Measurements from ENCODE around the gene LBX2. TPM values are rescaled to one million over a fixed set of nuclear protein-coding genes. Genes with fewer than 3 reads are reported as not detected.
A peak's percentile ranks its signal among the peaks of the same experiment; 100 is the strongest.

Gene LBX2
- total and polyA plus RNA-seq, 10 of the 15 experiments (the other 5 are each of a cell fraction or from before 2014, with no cell fraction given): 0.08 to 4.0 (median 0.27) TPM

DNA sequence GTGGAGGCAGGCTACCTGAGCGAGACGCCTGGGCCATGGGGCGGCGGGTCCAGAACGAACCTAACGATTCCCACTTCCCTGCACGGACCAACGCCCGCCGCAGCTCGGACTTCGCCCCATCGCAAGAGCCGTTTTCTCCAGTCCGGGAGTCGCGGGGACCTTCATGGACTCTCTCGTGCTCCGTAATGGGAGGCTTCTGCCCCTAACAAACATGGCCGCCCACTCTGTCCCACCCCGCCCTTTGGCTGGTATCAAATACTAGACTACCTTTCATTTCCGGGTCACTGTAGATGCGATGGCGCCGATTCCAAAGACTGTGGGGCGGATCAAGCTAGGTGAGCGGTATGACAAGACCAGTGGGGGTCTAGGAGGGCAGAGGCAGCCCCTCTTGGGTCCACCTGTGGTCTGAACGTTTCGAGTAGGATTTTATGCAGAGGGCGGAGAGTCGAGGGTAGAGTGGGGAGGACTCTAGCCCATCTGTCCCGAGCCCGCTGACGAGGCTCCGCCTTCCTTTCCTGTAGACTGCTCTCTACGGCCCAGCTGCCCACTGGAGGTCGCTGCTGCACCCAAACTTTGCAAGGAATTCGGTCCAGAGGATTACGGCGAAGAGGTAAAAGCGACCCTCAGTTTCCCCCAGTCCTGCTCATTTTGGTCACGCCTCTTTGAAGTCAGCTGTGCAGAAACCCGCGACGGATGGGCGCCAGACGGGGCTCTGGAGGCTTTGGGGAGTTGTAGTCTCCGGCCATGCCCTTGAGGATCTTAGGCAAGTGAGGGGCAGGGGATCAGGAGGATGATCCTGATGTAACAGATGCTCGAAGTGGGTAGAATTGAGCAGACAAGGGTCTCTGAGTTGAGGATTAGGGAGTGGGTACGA, 16.4 kb downstream of the LBX2 start, which contains the start of the genes CCDC142 and TTC31 (continued):
- TF ChIP-seq BACH1 (IDR thresholded peaks at IDR 0.05; ENCODE audit: borderline replicate concordance): no peak; the same call in 1 of the 2 replicates
- peak; percentile 78; the same call in 1 of the 2 replicates for TF ChIP-seq TARDBP (IDR thresholded peaks at IDR 0.05; ENCODE audit: borderline replicate concordance)
- TF ChIP-seq SRF (IDR thresholded peaks at IDR 0.05; ENCODE audit: low read depth in 2 of 2, low read length in 2 of 2): 0 out of 4 replicates have a peak, but pooled peaks of 1 of the 2 experiments have one; percentile 27
- no peak for TF ChIP-seq EGR1 (IDR thresholded peaks at IDR 0.05; ENCODE audit: borderline replicate concordance in 1 of 2, low read depth in 2 of 2, low read length in 2 of 2)
- TF ChIP-seq HDGF (IDR thresholded peaks at IDR 0.05): no peak
- no peak for TF ChIP-seq NFXL1 (IDR thresholded peaks at IDR 0.05; ENCODE audit: borderline replicate concordance)
- peak; percentile 84; the same call in 1 of the 2 replicates for TF ChIP-seq SMAD5 (IDR thresholded peaks at IDR 0.05; ENCODE audit: low read depth)
- TF ChIP-seq PML (IDR thresholded peaks at IDR 0.05; ENCODE audit: low read length): no peak
- no peak for TF ChIP-seq DPF2 (IDR thresholded peaks at IDR 0.05)
- TF ChIP-seq CREM (IDR thresholded peaks at IDR 0.05; ENCODE audit: low read depth): peak; percentile 67
- no peak; a peak in 1 of 4 replicates for TF ChIP-seq BHLHE40 (IDR thresholded peaks at IDR 0.05; ENCODE audit: borderline replicate concordance in 1 of 2, low read depth in 2 of 2, low read length in 1 of 2)
- TF ChIP-seq NR2C2 (IDR thresholded peaks at IDR 0.05; ENCODE audit: borderline replicate concordance, control insufficient read depth, insufficient read length, low read depth): peak; percentile 80
- no peak for TF ChIP-seq WRNIP1 (IDR thresholded peaks at IDR 0.05; ENCODE audit: borderline replicate concordance, low read depth, low read length)
- TF ChIP-seq POLR2AphosphoS5 (IDR thresholded peaks at IDR 0.05; ENCODE audit: low read length): peak; percentile 85
- no peak for TF ChIP-seq HDAC6 (IDR thresholded peaks at IDR 0.05; ENCODE audit: unreplicated experiment)
- TF ChIP-seq SREBF1 (IDR thresholded peaks at IDR 0.05; ENCODE audit: low read length): peak; percentile 79
- TF ChIP-seq ASH2L (IDR thresholded peaks at IDR 0.05; ENCODE audit: borderline replicate concordance, low read depth): peak; percentile 68; the same call in 1 of the 2 replicates
- no peak for TF ChIP-seq NFYA (IDR thresholded peaks at IDR 0.05; ENCODE audit: borderline replicate concordance, low read depth, low read length)
- peak; percentile 87; the same call in 1 of the 2 replicates for TF ChIP-seq TAF1 (IDR thresholded peaks at IDR 0.05; ENCODE audit: borderline replicate concordance, low read depth, low read length)
- TF ChIP-seq, protein P1, sequence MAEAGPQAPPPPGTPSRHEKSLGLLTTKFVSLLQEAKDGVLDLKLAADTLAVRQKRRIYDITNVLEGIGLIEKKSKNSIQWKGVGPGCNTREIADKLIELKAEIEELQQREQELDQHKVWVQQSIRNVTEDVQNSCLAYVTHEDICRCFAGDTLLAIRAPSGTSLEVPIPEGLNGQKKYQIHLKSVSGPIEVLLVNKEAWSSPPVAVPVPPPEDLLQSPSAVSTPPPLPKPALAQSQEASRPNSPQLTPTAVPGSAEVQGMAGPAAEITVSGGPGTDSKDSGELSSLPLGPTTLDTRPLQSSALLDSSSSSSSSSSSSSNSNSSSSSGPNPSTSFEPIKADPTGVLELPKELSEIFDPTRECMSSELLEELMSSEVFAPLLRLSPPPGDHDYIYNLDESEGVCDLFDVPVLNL (IDR thresholded peaks at IDR 0.05; ENCODE audit: low read depth, low read length): peak; percentile 74; the same call in 1 of the 2 replicates
- TF ChIP-seq SPI1 (IDR thresholded peaks at IDR 0.05; ENCODE audit: borderline replicate concordance, insufficient read depth, low read depth, low read length): 0 out of 2 replicates have a peak, but pooled peaks have one; percentile 0
- 0 out of 2 replicates have a peak, but pooled peaks have one; percentile 36 for TF ChIP-seq IRF4 (IDR thresholded peaks at IDR 0.05; ENCODE audit: low read depth, low read length)
- TF ChIP-seq POU2F2 (IDR thresholded peaks at IDR 0.05; ENCODE audit: borderline replicate concordance, low read depth, low read length): peak; percentile 62; the same call in 2 of the 3 replicates
